WTC11 (cell line): Measurements from ENCODE around the gene CEP57.

Experiments used
- CTCF ChIP-seq: fragments of 200-600 bp; IDR thresholded peaks from 2 replicates; pipeline ENCODE4 v1.8.0; 2022; ENCODE audit warnings: antibody characterized with exemption
- SOX15 ChIP-seq: fragments of 250-450 bp; sonication (Bioruptor Pico); IDR thresholded peaks from 2 replicates; pipeline ENCODE4 v1.9.0; 2021; ENCODE audit warnings: mild to moderate bottlenecking

GRCh38 chr11:95863486-95864140, 73.3 kb downstream of the CEP57 start:
- no peak for TF ChIP-seq CTCF
- no peak for TF ChIP-seq SOX15
